Erythroblast (primary cell): ENCODE results near the gene TTLL7.

Experiments used
- GATA1 ChIP-seq: IDR thresholded peaks from 2 replicates; pipeline ENCODE4 v1.6.1; 2011; ENCODE audit warnings: low read depth, mild to moderate bottlenecking, control low read depth, low read length, moderate library complexity
- POLR2A ChIP-seq: IDR thresholded peaks from 2 replicates; pipeline ENCODE4 v1.6.1; 2011; ENCODE audit warnings: mild to moderate bottlenecking, low read length

GRCh38 chr1:83932281-83932680 lies 66.7 kb downstream of the TTLL7 start:
- TF ChIP-seq POLR2A, result no peak
- TF ChIP-seq GATA1, result no peak
